H9 (cell line): ENCODE results near the gene FBXL15. TPM values are rescaled to one million over a fixed set of nuclear protein-coding genes. Genes with fewer than 3 reads are reported as not detected.

Source experiments
- DNase-seq: peaks from one replicate; pipeline ENCODE4 v3.0.0-alpha.2; 2017
- H2AFZ ChIP-seq: one replicate; pipeline ENCODE4 v1.6.1; 2013; ENCODE audit warnings: mild to moderate bottlenecking, low read length, control low read depth, moderate library complexity
- H2AK5ac ChIP-seq: 2 replicates; pipeline ENCODE4 v1.6.1; 2013; ENCODE audit warnings: low read length, control low read depth, mixed read lengths; ENCODE audit not compliant: insufficient read length
- H2BK120ac ChIP-seq: one replicate; pipeline ENCODE4 v1.6.1; 2013; ENCODE audit warnings: low read depth, mild to moderate bottlenecking, low read length, control low read depth, inconsistent platforms; ENCODE audit not compliant: poor library complexity, severe bottlenecking
- H2BK12ac ChIP-seq: 2 replicates; pipeline ENCODE4 v1.6.1; 2013; ENCODE audit warnings: low read length, control low read depth, mixed read lengths, low read depth; ENCODE audit not compliant: insufficient read length
- H2BK15ac ChIP-seq: 2 replicates; pipeline ENCODE4 v1.6.1; 2013; ENCODE audit warnings: low read depth, low read length, control low read depth
- H2BK20ac ChIP-seq: one replicate; pipeline ENCODE4 v1.6.1; 2013; ENCODE audit warnings: low read depth, mild to moderate bottlenecking, low read length, control low read depth, inconsistent platforms; ENCODE audit not compliant: poor library complexity, severe bottlenecking
- H2BK5ac ChIP-seq: 2 replicates; pipeline ENCODE4 v1.6.1; 2013; ENCODE audit warnings: low read length, control low read depth, mixed read lengths; ENCODE audit not compliant: insufficient read length
- H3K14ac ChIP-seq: 2 replicates; pipeline ENCODE4 v1.6.1; 2013; ENCODE audit warnings: low read length, control low read depth; ENCODE audit not compliant: insufficient read depth
- H3K18ac ChIP-seq: 2 replicates; pipeline ENCODE4 v1.6.1; 2013; ENCODE audit warnings: low read depth, mild to moderate bottlenecking, mixed read lengths, low read length, control low read depth; ENCODE audit not compliant: insufficient read length
- H3K23ac ChIP-seq: 2 replicates; pipeline ENCODE4 v1.6.1; 2013; ENCODE audit warnings: low read length, control low read depth, mixed read lengths, low read depth; ENCODE audit not compliant: insufficient read length
- H3K23me2 ChIP-seq: 2 replicates; pipeline ENCODE4 v1.6.1; 2013; ENCODE audit warnings: low read depth, mild to moderate bottlenecking, mixed read lengths, low read length, control low read depth; ENCODE audit not compliant: insufficient read length, poor library complexity, severe bottlenecking
- H3K27ac ChIP-seq: 2 replicates; pipeline ENCODE4 v1.5.1; 2013; ENCODE audit warnings: low read length, control low read depth, mixed read lengths, low read depth; ENCODE audit not compliant: insufficient read length
- H3K27me3 ChIP-seq: 2 replicates; pipeline ENCODE4 v1.6.1; 2013; ENCODE audit warnings: low read length, control low read depth, inconsistent platforms; ENCODE audit not compliant: insufficient read depth
- H3K4ac ChIP-seq: 2 replicates; pipeline ENCODE4 v1.6.1; 2013; ENCODE audit warnings: low read depth, mild to moderate bottlenecking, control low read depth, inconsistent platforms, low read length, moderate library complexity
- H3K4me1 ChIP-seq: 2 replicates; pipeline ENCODE4 v1.6.1; 2013; ENCODE audit warnings: low read length, control low read depth, inconsistent platforms; ENCODE audit not compliant: insufficient read depth
- H3K4me2 ChIP-seq: 2 replicates; pipeline ENCODE4 v1.6.1; 2013; ENCODE audit warnings: low read length, control low read depth, mixed read lengths; ENCODE audit not compliant: insufficient read length, insufficient read depth
- H3K56ac ChIP-seq: 2 replicates; pipeline ENCODE4 v1.6.1; 2013; ENCODE audit warnings: low read depth, mild to moderate bottlenecking, mixed read lengths, low read length, control low read depth; ENCODE audit not compliant: insufficient read length
- H3K79me1 ChIP-seq: 2 replicates; pipeline ENCODE4 v1.6.1; 2013; ENCODE audit warnings: low read depth, mild to moderate bottlenecking, moderate library complexity, low read length, control low read depth, inconsistent platforms; ENCODE audit not compliant: insufficient read depth, poor library complexity, severe bottlenecking
- H3K79me2 ChIP-seq: 2 replicates; pipeline ENCODE4 v1.6.1; 2013; ENCODE audit warnings: low read length, control low read depth, inconsistent platforms; ENCODE audit not compliant: insufficient read depth
- H3K9ac ChIP-seq: 2 replicates; pipeline ENCODE4 v1.6.1; 2013; ENCODE audit warnings: low read length, control low read depth, mixed read lengths; ENCODE audit not compliant: insufficient read length; ENCODE audit errors: extremely low read depth
- H3K9me3 ChIP-seq: one replicate; pipeline ENCODE4 v1.6.1; 2013; ENCODE audit warnings: low read depth, low read length, inconsistent platforms; ENCODE audit not compliant: control insufficient read depth
- H3T11ph ChIP-seq: one replicate; pipeline ENCODE4 v1.6.1; 2013; ENCODE audit warnings: mild to moderate bottlenecking, low read length, control low read depth, inconsistent platforms
- H4K20me1 ChIP-seq: one replicate; pipeline ENCODE4 v1.6.1; 2013; ENCODE audit not compliant: control insufficient read depth, insufficient read length, insufficient read depth
- H4K5ac ChIP-seq: 2 replicates; pipeline ENCODE4 v1.6.1; 2013; ENCODE audit warnings: low read depth, mild to moderate bottlenecking, mixed read lengths, low read length, control low read depth; ENCODE audit not compliant: insufficient read length
- H4K8ac ChIP-seq: replicated peaks from 2 replicates; pipeline ENCODE4 v1.6.1; 2013; ENCODE audit warnings: low read length, control low read depth, mixed read lengths, low read depth; ENCODE audit not compliant: insufficient read length
- H4K91ac ChIP-seq: 2 replicates; pipeline ENCODE4 v1.6.1; 2013; ENCODE audit warnings: low read depth, mild to moderate bottlenecking, moderate library complexity, mixed read lengths, low read length, control low read depth; ENCODE audit not compliant: insufficient read length
- H3K27ac Mint-ChIP-seq, 3 experiments: 2 replicates in 2 of 3; 3 replicates in 1 of 3; pipeline ENCODE4 v1.8.0; 2020 to 2021; ENCODE audit warnings: mixed read lengths in 3 of 3, mild to moderate bottlenecking in 1 of 3, moderate library complexity in 1 of 3
- H3K27me3 Mint-ChIP-seq: 2 replicates; pipeline ENCODE4 v1.8.0; 2021; ENCODE audit warnings: low read depth, mild to moderate bottlenecking, moderate library complexity, mixed read lengths
- H3K36me3 Mint-ChIP-seq, 3 experiments: 2 replicates in 2 of 3; 3 replicates in 1 of 3; pipeline ENCODE4 v1.8.0; 2020 to 2021; ENCODE audit warnings: low read depth in 3 of 3, mixed read lengths in 3 of 3; ENCODE audit not compliant: insufficient read depth in 1 of 3
- H3K4me1 Mint-ChIP-seq, 2 experiments: 2 replicates each; pipeline ENCODE4 v1.8.0; 2020; ENCODE audit warnings: mixed read lengths in 2 of 2
- H3K4me3 Mint-ChIP-seq, 2 experiments: 2 replicates in 1 of 2; 3 replicates in 1 of 2; pipeline ENCODE4 v1.8.0; 2020 to 2021; ENCODE audit warnings: mild to moderate bottlenecking in 2 of 2, mixed read lengths in 2 of 2, moderate library complexity in 1 of 2
- H3K9me3 Mint-ChIP-seq, 2 experiments: 2 replicates in 1 of 2; 3 replicates in 1 of 2; pipeline ENCODE4 v1.8.0; 2020; ENCODE audit warnings: mild to moderate bottlenecking in 2 of 2, mixed read lengths in 2 of 2, moderate library complexity in 1 of 2
- CTCF ChIP-seq: fragments of 200-600 bp; sonication (generic); conservative IDR thresholded peaks from 3 replicates; pipeline ENCODE4 v1.8.0; 2021; ENCODE audit warnings: antibody characterized with exemption, mild to moderate bottlenecking
- WGBS: extraction: QIAGEN DNeasy Blood & Tissue Kit; methylation state at CpG from one replicate; pipeline ENCODE4 v1.1.7; 2013; ENCODE audit warnings: missing lambda C conversion rate, low lambda C conversion rate, mixed read lengths; ENCODE audit not compliant: insufficient read length; ENCODE audit errors: extremely low coverage; 5-methylcytosine and 5-hydroxymethylcytosine counted together
- total RNA-seq: library from RNA; stranded (reverse); gene quantifications from 2 replicates; pipeline ENCODE4 v1.2.1, GENCODE V29; 2021

The FBXL15 gene
- total RNA-seq, 1 experiment from 2014 or later = 9.1 TPM

GRCh38 chr10:102467318-102467717 is 46.7 kb downstream of the FBXL15 start:
- peaks cover 3 to 8% (median 3%) of the 10 kb centered on the region in 3 experiments; a peak in 6 of 7 replicates for H3K36me3 Mint-ChIP-seq
- no peak overlapping the region for H3T11ph ChIP-seq
- no peak overlapping the region for H3K4me2 ChIP-seq
- no peak overlapping the region for H2BK5ac ChIP-seq
- H4K5ac ChIP-seq = no peak overlapping the region
- H3K79me2 ChIP-seq = no peaks in the 10 kb centered on the region
- peak overlapping the region in 2 of 3 experiments; percentile 40 to 57; a peak in 1 of 7 replicates for H3K27ac Mint-ChIP-seq
- H3K23ac ChIP-seq = no peak overlapping the region
- no peak overlapping the region for H2BK20ac ChIP-seq
- no peaks in the 10 kb centered on the region for H3K9me3 Mint-ChIP-seq
- TF ChIP-seq CTCF = no peak
- no peaks in the 10 kb centered on the region for H3K9me3 ChIP-seq
- H2BK15ac ChIP-seq = no peak overlapping the region
- no peak overlapping the region for H2BK12ac ChIP-seq
- no peak overlapping the region for H3K14ac ChIP-seq
- H3K4me3 Mint-ChIP-seq = no peak overlapping the region
- DNase-seq = no peak
- no peak overlapping the region for H3K18ac ChIP-seq
- no peak overlapping the region for H2AK5ac ChIP-seq
- WGBS = no CpG with 5 or more reads among the region's 6 CpGs
- H3K27ac ChIP-seq = no peak overlapping the region
- no peak overlapping the region for H2AFZ ChIP-seq
- H3K56ac ChIP-seq = no peak overlapping the region
- peaks cover 20 to 22% of the 10 kb centered on the region in 2 experiments for H3K4me1 Mint-ChIP-seq
- peaks cover 12% of the 10 kb centered on the region for H3K27me3 Mint-ChIP-seq
- no peaks in the 10 kb centered on the region; the same call in none of the 2 replicates for H3K4me1 ChIP-seq
- no peaks in the 10 kb centered on the region for H3K27me3 ChIP-seq
- no peaks in the 10 kb centered on the region for H4K20me1 ChIP-seq
- no peak overlapping the region for H4K8ac ChIP-seq
- no peak overlapping the region for H3K4ac ChIP-seq
- no peak overlapping the region for H2BK120ac ChIP-seq
- no peak overlapping the region for H4K91ac ChIP-seq
- no peaks in the 10 kb centered on the region for H3K79me1 ChIP-seq
- H3K9ac ChIP-seq = no peak overlapping the region
- H3K23me2 ChIP-seq = no peaks in the 10 kb centered on the region
